ENCODE data around the gene ARHGEF33.

The ARHGEF33 gene

GRCh38 chr2:38887902-38888554 is 1.6 kb upstream of the ARHGEF33 start:
- Mint-ChIP-seq H3K4me3 (no peak overlapping the region), H3K27me3 (no peaks in the 10 kb centered on the region), H3K4me1 (ENCODE audit: low read depth) (no peaks in the 10 kb centered on the region), H3K9me3 (no peaks in the 10 kb centered on the region), H3K36me3 (ENCODE audit: low read depth) (no peaks in the 10 kb centered on the region), H3K27ac (no peak overlapping the region)
- intact Hi-C loops (cut with micrococcal nuclease): no loop called here

GRCh38 chr2:38889045-38889444 is 630 bp upstream of the ARHGEF33 start:
- no peak overlapping the region for H3K27ac Mint-ChIP-seq
- H3K9me3 Mint-ChIP-seq: no peaks in the 10 kb centered on the region
- H3K4me3 Mint-ChIP-seq: no peak overlapping the region

GRCh38 chr2:38892819-38893218 is 3.1 kb downstream of the ARHGEF33 start:
- H3K4me1 Mint-ChIP-seq (ENCODE audit: low read depth): no peaks in the 10 kb centered on the region
- no peaks in the 10 kb centered on the region for H3K27me3 Mint-ChIP-seq
- no peak overlapping the region for H3K27ac Mint-ChIP-seq
- intact Hi-C loops (cut with micrococcal nuclease): no loop called here
- H3K9me3 Mint-ChIP-seq: no peaks in the 10 kb centered on the region
- H3K36me3 Mint-ChIP-seq (ENCODE audit: low read depth): no peaks in the 10 kb centered on the region
- no peak overlapping the region for H3K4me3 Mint-ChIP-seq

More at GRCh38 chr2:38889045-38889444, 630 bp upstream of the ARHGEF33 start:
- intact Hi-C loops (cut with micrococcal nuclease): no loop called here
- H3K4me1 Mint-ChIP-seq (ENCODE audit: low read depth): no peaks in the 10 kb centered on the region
- no peaks in the 10 kb centered on the region for H3K27me3 Mint-ChIP-seq
- H3K36me3 Mint-ChIP-seq (ENCODE audit: low read depth): no peaks in the 10 kb centered on the region

GRCh38 chr2:38898256-38898655 is 8.6 kb downstream of the ARHGEF33 start:
- intact Hi-C loops (cut with micrococcal nuclease): no loop called here
- Mint-ChIP-seq H3K27me3 (no peaks in the 10 kb centered on the region), H3K4me1 (ENCODE audit: low read depth) (no peaks in the 10 kb centered on the region), H3K4me3 (no peak overlapping the region), H3K36me3 (ENCODE audit: low read depth) (no peaks in the 10 kb centered on the region), H3K9me3 (no peaks in the 10 kb centered on the region), H3K27ac (no peak overlapping the region)

- Mint-ChIP-seq H3K9me3 (no peaks in the 10 kb centered on the region), H3K27ac (no peak overlapping the region), H3K4me3 (no peak overlapping the region), H3K27me3 (no peaks in the 10 kb centered on the region), H3K36me3 (ENCODE audit: low read depth) (no peaks in the 10 kb centered on the region), H3K4me1 (ENCODE audit: low read depth) (no peaks in the 10 kb centered on the region)
- intact Hi-C loops (cut with micrococcal nuclease): no loop called here
These were observed 11.1 kb downstream of the ARHGEF33 start for GRCh38 chr2:38900726-38901125.

- intact Hi-C loops (cut with micrococcal nuclease): no loop called here
- no peaks in the 10 kb centered on the region for H3K36me3 Mint-ChIP-seq (ENCODE audit: low read depth)
- H3K4me1 Mint-ChIP-seq (ENCODE audit: low read depth): no peaks in the 10 kb centered on the region
- H3K27ac Mint-ChIP-seq: no peak overlapping the region
- H3K4me3 Mint-ChIP-seq: no peak overlapping the region
- no peaks in the 10 kb centered on the region for H3K9me3 Mint-ChIP-seq
- H3K27me3 Mint-ChIP-seq: no peaks in the 10 kb centered on the region
These were observed 15.6 kb downstream of the ARHGEF33 start for GRCh38 chr2:38905251-38905650.

- intact Hi-C loops (cut with micrococcal nuclease): no loop called here
- H3K4me3 Mint-ChIP-seq: no peak overlapping the region
- no peak overlapping the region for H3K27ac Mint-ChIP-seq
- H3K4me1 Mint-ChIP-seq (ENCODE audit: low read depth): no peaks in the 10 kb centered on the region
- H3K27me3 Mint-ChIP-seq: no peaks in the 10 kb centered on the region
- no peaks in the 10 kb centered on the region for H3K36me3 Mint-ChIP-seq (ENCODE audit: low read depth)
- no peaks in the 10 kb centered on the region for H3K9me3 Mint-ChIP-seq
These were observed 17.6 kb downstream of the ARHGEF33 start for GRCh38 chr2:38907242-38907641.

- intact Hi-C loops (cut with micrococcal nuclease): no loop called here
- no peaks in the 10 kb centered on the region for H3K27me3 Mint-ChIP-seq
- no peaks in the 10 kb centered on the region for H3K4me1 Mint-ChIP-seq (ENCODE audit: low read depth)
- H3K27ac Mint-ChIP-seq: no peak overlapping the region
- no peak overlapping the region for H3K4me3 Mint-ChIP-seq
- no peaks in the 10 kb centered on the region for H3K36me3 Mint-ChIP-seq (ENCODE audit: low read depth)
- no peaks in the 10 kb centered on the region for H3K9me3 Mint-ChIP-seq
These were observed 18.3 kb downstream of the ARHGEF33 start for GRCh38 chr2:38907743-38908562.

GRCh38 chr2:38909872-38910271 is 20.2 kb downstream of the ARHGEF33 start:
- H3K4me3 Mint-ChIP-seq: no peak overlapping the region
- intact Hi-C loops (cut with micrococcal nuclease): no loop called here
- no peaks in the 10 kb centered on the region for H3K27me3 Mint-ChIP-seq

GRCh38 chr2:38911191-38911590 is 21.5 kb downstream of the ARHGEF33 start:
- Mint-ChIP-seq H3K4me3 (no peak overlapping the region), H3K4me1 (ENCODE audit: low read depth) (no peaks in the 10 kb centered on the region), H3K36me3 (ENCODE audit: low read depth) (no peaks in the 10 kb centered on the region), H3K27ac (no peak overlapping the region), H3K9me3 (no peaks in the 10 kb centered on the region), H3K27me3 (no peaks in the 10 kb centered on the region)
- intact Hi-C loops (cut with micrococcal nuclease): no loop called here

More at GRCh38 chr2:38909872-38910271, 20.2 kb downstream of the ARHGEF33 start:
- Mint-ChIP-seq H3K36me3 (ENCODE audit: low read depth) (no peaks in the 10 kb centered on the region), H3K9me3 (no peaks in the 10 kb centered on the region), H3K4me1 (ENCODE audit: low read depth) (no peaks in the 10 kb centered on the region), H3K27ac (no peak overlapping the region)

GRCh38 chr2:38912619-38913018 is 22.9 kb downstream of the ARHGEF33 start:
- Mint-ChIP-seq H3K4me3 (no peak overlapping the region), H3K27ac (no peak overlapping the region), H3K4me1 (ENCODE audit: low read depth) (no peaks in the 10 kb centered on the region), H3K36me3 (ENCODE audit: low read depth) (no peaks in the 10 kb centered on the region), H3K27me3 (no peaks in the 10 kb centered on the region), H3K9me3 (no peaks in the 10 kb centered on the region)
- intact Hi-C loops (cut with micrococcal nuclease): no loop called here

GRCh38 chr2:38922389-38922788 is 32.7 kb downstream of the ARHGEF33 start:
- no peaks in the 10 kb centered on the region for H3K27me3 Mint-ChIP-seq

GRCh38 chr2:38922902-38923301 is 33.2 kb downstream of the ARHGEF33 start:
- Mint-ChIP-seq H3K4me3 (no peak overlapping the region), H3K4me1 (ENCODE audit: low read depth) (peaks cover 5% of the 10 kb centered on the region), H3K36me3 (ENCODE audit: low read depth) (no peaks in the 10 kb centered on the region), H3K27me3 (no peaks in the 10 kb centered on the region), H3K9me3 (no peaks in the 10 kb centered on the region), H3K27ac (no peak overlapping the region)
- intact Hi-C loops (cut with micrococcal nuclease): no loop called here

More at GRCh38 chr2:38922389-38922788, 32.7 kb downstream of the ARHGEF33 start:
- Mint-ChIP-seq H3K4me3 (no peak overlapping the region), H3K9me3 (no peaks in the 10 kb centered on the region), H3K36me3 (ENCODE audit: low read depth) (no peaks in the 10 kb centered on the region), H3K27ac (no peak overlapping the region), H3K4me1 (ENCODE audit: low read depth) (peaks cover 5% of the 10 kb centered on the region)
- intact Hi-C loops (cut with micrococcal nuclease): no loop called here

GRCh38 chr2:38925982-38926381 is 36.3 kb downstream of the ARHGEF33 start:
- H3K36me3 Mint-ChIP-seq (ENCODE audit: low read depth): no peaks in the 10 kb centered on the region
- no peaks in the 10 kb centered on the region for H3K27me3 Mint-ChIP-seq
- H3K4me1 Mint-ChIP-seq (ENCODE audit: low read depth): peaks cover 5% of the 10 kb centered on the region
- intact Hi-C loops (cut with micrococcal nuclease): no loop called here
- no peak overlapping the region for H3K27ac Mint-ChIP-seq
- H3K4me3 Mint-ChIP-seq: no peak overlapping the region
- H3K9me3 Mint-ChIP-seq: no peaks in the 10 kb centered on the region

Measured in dendritic cell treated with granulocyte-macrophage colony-stimulating factor and Interleukin-4, amounts not matched to agents 40 ng/mL and 50 ng/mL, for 4 days (primary cell).